Loucy (cell line): ENCODE data around the gene TMEM231.
A peak's percentile ranks its signal among the peaks of the same experiment; 100 is the strongest.

ENCODE experiments used
- H2AFZ ChIP-seq: fragments of 200-600 bp; sonication (generic); 2 replicates; pipeline ENCODE4 v1.6.0; 2016; ENCODE audit warnings: antibody characterized with exemption, mild to moderate bottlenecking, low read length, moderate library complexity
- H3F3A ChIP-seq: fragments of 200-600 bp; 2 replicates; pipeline ENCODE4 v1.6.0; 2016; ENCODE audit warnings: antibody characterized with exemption, low read depth, mild to moderate bottlenecking
- H3K27me3 ChIP-seq: fragments of 200-600 bp; sonication (generic); 2 replicates; pipeline ENCODE4 v1.6.1; 2014; ENCODE audit warnings: low read length, mild to moderate bottlenecking; ENCODE audit not compliant: insufficient read depth, poor library complexity, severe bottlenecking
- H3K36me3 ChIP-seq: fragments of 200-600 bp; sonication (generic); 2 replicates; pipeline ENCODE4 v1.6.1; 2016; ENCODE audit warnings: low read length; ENCODE audit not compliant: insufficient read depth
- H3K4me1 ChIP-seq: fragments of 200-600 bp; sonication (generic); 2 replicates; pipeline ENCODE4 v1.5.1; 2014; ENCODE audit warnings: low read length, mild to moderate bottlenecking; ENCODE audit not compliant: insufficient read depth, poor library complexity, severe bottlenecking
- H3K4me2 ChIP-seq: fragments of 200-600 bp; sonication (generic); 2 replicates; pipeline ENCODE4 v1.6.0; 2014; ENCODE audit warnings: antibody characterized with exemption, low read length, low read depth, mild to moderate bottlenecking; ENCODE audit not compliant: poor library complexity, severe bottlenecking
- H3K4me3 ChIP-seq: fragments of 200-600 bp; sonication (generic); 2 replicates; pipeline ENCODE4 v1.5.1; 2014; ENCODE audit warnings: low read length, mild to moderate bottlenecking, mixed read lengths; ENCODE audit not compliant: poor library complexity, severe bottlenecking
- H3K79me2 ChIP-seq: fragments of 200-600 bp; sonication (generic); 2 replicates; pipeline ENCODE4 v1.6.1; 2014; ENCODE audit warnings: low read length; ENCODE audit not compliant: insufficient read depth
- H3K9ac ChIP-seq: fragments of 200-600 bp; sonication (generic); 2 replicates; pipeline ENCODE4 v1.6.0; 2014; ENCODE audit warnings: mild to moderate bottlenecking, low read depth, low read length, moderate library complexity; ENCODE audit not compliant: poor library complexity, severe bottlenecking
- H3K9me2 ChIP-seq: fragments of 200-600 bp; sonication (generic); replicated peaks from 2 replicates; pipeline ENCODE4 v1.6.1; 2016; ENCODE audit warnings: low read depth, low read length, mixed read lengths
- H3K9me3 ChIP-seq: fragments of 200-600 bp; sonication (generic); 2 replicates; pipeline ENCODE4 v1.6.1; 2014; ENCODE audit warnings: mild to moderate bottlenecking, antibody characterized with exemption, low read length, low read depth; ENCODE audit not compliant: insufficient read depth
- H4K20me1 ChIP-seq: fragments of 200-600 bp; sonication (generic); 2 replicates; pipeline ENCODE4 v1.6.0; 2014; ENCODE audit warnings: antibody characterized with exemption, low read length, mild to moderate bottlenecking; ENCODE audit not compliant: insufficient read depth, poor library complexity, severe bottlenecking
- EZH2phosphoT487 ChIP-seq: fragments of 200-600 bp; IDR thresholded peaks from 2 replicates; pipeline ENCODE4 v1.6.1; 2018; ENCODE audit warnings: antibody characterized with exemption, mild to moderate bottlenecking, moderate library complexity, borderline replicate concordance
- TF ChIP-seq, protein P1 (sequence below): fragments of 200-600 bp; sonication (generic); conservative IDR thresholded peaks from 2 replicates; pipeline ENCODE4 v1.5.1; 2014; ENCODE audit warnings: mild to moderate bottlenecking, antibody characterized with exemption, low read length

TMEM231 gene

DNA sequence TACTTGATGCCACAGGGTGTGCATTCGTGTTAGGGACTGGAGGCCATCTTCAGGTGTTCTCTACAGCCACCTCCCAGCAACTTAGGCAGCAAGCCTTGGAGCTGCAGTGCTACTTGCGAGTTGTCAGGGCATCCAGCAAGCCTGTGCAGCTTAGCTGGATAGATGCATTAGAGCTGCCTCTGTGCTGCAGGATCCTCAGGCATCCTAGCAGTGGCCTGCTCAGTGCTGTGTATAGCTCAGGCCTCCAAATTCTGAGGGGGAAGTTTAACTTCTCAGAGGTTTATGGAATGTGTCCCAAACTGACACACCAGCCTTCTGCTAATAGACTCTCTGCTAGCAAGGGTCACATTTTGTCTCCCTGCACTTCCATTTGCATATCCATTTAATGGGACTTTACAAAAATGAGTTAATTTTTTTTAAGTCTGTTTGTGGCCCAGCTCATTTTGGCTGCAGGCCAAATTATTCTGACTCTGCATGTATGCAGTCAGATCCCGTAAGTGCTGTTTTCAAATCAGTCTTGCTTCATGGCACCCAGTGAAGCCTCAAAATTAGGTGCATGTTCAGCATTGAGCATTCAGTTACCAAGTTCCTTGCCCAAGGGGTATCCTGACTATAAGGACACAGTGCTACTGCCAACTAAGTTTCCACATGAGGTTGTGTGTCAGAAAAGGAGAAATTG lies 17.0 kb upstream of the TMEM231 start:
- H3K36me3 ChIP-seq, result peaks cover 60% of the 10 kb centered on the region; the same call in 1 of the 2 replicates
- peak overlapping the region; percentile 17 for H3K4me2 ChIP-seq
- peaks cover 25% of the 10 kb centered on the region for H3K4me1 ChIP-seq
- H3K27me3 ChIP-seq, result no peaks in the 10 kb centered on the region
- H4K20me1 ChIP-seq, result peaks cover 13% of the 10 kb centered on the region
- H3K9me2 ChIP-seq, result no peaks in the 10 kb centered on the region
- no peak overlapping the region for H3K4me3 ChIP-seq
- TF ChIP-seq EZH2phosphoT487, result no peak
- TF ChIP-seq, protein P1, sequence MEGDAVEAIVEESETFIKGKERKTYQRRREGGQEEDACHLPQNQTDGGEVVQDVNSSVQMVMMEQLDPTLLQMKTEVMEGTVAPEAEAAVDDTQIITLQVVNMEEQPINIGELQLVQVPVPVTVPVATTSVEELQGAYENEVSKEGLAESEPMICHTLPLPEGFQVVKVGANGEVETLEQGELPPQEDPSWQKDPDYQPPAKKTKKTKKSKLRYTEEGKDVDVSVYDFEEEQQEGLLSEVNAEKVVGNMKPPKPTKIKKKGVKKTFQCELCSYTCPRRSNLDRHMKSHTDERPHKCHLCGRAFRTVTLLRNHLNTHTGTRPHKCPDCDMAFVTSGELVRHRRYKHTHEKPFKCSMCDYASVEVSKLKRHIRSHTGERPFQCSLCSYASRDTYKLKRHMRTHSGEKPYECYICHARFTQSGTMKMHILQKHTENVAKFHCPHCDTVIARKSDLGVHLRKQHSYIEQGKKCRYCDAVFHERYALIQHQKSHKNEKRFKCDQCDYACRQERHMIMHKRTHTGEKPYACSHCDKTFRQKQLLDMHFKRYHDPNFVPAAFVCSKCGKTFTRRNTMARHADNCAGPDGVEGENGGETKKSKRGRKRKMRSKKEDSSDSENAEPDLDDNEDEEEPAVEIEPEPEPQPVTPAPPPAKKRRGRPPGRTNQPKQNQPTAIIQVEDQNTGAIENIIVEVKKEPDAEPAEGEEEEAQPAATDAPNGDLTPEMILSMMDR, result no peak
- no peak overlapping the region for H2AFZ ChIP-seq
- H3F3A ChIP-seq, result no peaks in the 10 kb centered on the region
- no peak overlapping the region for H3K9ac ChIP-seq
- H3K9me3 ChIP-seq, result no peaks in the 10 kb centered on the region
- H3K79me2 ChIP-seq, result peaks cover 31% of the 10 kb centered on the region

DNA sequence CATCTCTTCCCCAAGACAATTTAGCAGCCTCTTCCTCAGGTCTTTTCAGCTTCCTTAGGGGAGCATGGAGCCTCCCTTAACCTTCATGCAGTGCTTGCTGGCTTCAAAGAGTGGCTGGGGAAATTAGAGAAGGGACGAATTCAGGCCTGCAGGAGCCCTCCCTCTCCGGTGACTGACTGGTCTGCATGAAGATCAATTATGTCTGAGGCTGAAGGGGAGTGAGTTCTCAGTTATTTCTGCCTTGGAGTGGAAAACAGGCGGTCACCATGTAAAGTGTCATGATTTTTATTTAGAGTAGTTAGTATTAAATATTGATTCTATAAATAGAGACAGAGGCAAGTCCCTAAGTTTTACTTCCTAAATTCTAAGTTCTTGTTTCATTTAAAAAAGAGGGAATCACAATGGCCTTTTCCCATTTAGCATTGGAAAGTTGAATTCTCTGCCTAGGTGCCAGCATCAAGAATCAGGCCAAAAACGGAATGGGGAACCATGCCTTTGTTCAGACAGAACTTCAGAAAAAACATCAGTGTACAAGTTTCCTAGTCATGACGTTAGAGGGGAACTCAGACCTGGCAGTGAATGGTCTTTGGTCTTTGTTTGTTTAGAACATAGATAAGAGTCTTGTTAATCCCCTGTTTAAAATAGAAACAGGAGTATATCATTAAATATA lies 14.5 kb upstream of the TMEM231 start:
- H3K4me1 ChIP-seq, result peaks cover 38% of the 10 kb centered on the region
- no peaks in the 10 kb centered on the region for H3F3A ChIP-seq
- no peaks in the 10 kb centered on the region for H3K9me3 ChIP-seq
- H3K9me2 ChIP-seq, result no peaks in the 10 kb centered on the region
- peaks cover 27% of the 10 kb centered on the region for H4K20me1 ChIP-seq
- H3K9ac ChIP-seq, result no peak overlapping the region
- peaks cover 44% of the 10 kb centered on the region for H3K79me2 ChIP-seq
- H3K4me3 ChIP-seq, result no peak overlapping the region
- peaks cover 5% of the 10 kb centered on the region for H3K27me3 ChIP-seq
- H3K4me2 ChIP-seq, result peak overlapping the region; percentile 91
- H2AFZ ChIP-seq, result no peak overlapping the region
- TF ChIP-seq, protein P1, result no peak
- no peak for TF ChIP-seq EZH2phosphoT487
- peaks cover 37% of the 10 kb centered on the region; the same call in 1 of the 2 replicates for H3K36me3 ChIP-seq

DNA sequence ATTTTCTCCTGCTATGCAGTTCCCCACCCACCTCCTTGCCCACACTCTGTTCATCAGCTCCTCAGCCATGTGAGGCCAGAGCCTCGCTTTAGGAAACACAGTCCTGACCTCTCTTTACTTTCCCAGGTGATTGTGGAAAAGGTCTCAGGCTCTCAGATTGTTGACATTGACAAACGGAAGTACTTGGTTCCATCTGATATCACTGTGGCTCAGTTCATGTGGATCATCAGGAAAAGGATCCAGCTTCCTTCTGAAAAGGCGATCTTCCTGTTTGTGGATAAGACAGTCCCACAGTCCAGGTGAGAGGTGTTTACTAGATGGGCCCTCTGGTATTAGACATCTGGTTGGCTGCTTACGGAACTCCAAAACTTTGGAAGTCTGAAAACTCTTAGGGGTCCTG lies 11.9 kb upstream of the TMEM231 start:
- no peak overlapping the region for H2AFZ ChIP-seq
- H4K20me1 ChIP-seq, result peaks cover 27% of the 10 kb centered on the region

More for the DNA sequence above, 11.9 kb upstream of the TMEM231 start:
- H3F3A ChIP-seq, result no peaks in the 10 kb centered on the region
- no peaks in the 10 kb centered on the region for H3K9me2 ChIP-seq
- peaks cover 38% of the 10 kb centered on the region for H3K79me2 ChIP-seq
- no peaks in the 10 kb centered on the region for H3K9me3 ChIP-seq
- H3K4me1 ChIP-seq, result peaks cover 42% of the 10 kb centered on the region
- H3K27me3 ChIP-seq, result peaks cover 5% of the 10 kb centered on the region
- no peak for TF ChIP-seq EZH2phosphoT487
- TF ChIP-seq, protein P1, result no peak
- peak overlapping the region; percentile 79 for H3K4me3 ChIP-seq
- peak overlapping the region; percentile 91 for H3K4me2 ChIP-seq
- peaks cover 16% of the 10 kb centered on the region; the same call in 1 of the 2 replicates for H3K36me3 ChIP-seq
- peak overlapping the region; percentile 87 for H3K9ac ChIP-seq
